Measurements from ENCODE around the gene KLHL13. TPM values are rescaled to one million over a fixed set of nuclear protein-coding genes. Genes with fewer than 3 reads are reported as not detected.

The KLHL13 gene, protein sequence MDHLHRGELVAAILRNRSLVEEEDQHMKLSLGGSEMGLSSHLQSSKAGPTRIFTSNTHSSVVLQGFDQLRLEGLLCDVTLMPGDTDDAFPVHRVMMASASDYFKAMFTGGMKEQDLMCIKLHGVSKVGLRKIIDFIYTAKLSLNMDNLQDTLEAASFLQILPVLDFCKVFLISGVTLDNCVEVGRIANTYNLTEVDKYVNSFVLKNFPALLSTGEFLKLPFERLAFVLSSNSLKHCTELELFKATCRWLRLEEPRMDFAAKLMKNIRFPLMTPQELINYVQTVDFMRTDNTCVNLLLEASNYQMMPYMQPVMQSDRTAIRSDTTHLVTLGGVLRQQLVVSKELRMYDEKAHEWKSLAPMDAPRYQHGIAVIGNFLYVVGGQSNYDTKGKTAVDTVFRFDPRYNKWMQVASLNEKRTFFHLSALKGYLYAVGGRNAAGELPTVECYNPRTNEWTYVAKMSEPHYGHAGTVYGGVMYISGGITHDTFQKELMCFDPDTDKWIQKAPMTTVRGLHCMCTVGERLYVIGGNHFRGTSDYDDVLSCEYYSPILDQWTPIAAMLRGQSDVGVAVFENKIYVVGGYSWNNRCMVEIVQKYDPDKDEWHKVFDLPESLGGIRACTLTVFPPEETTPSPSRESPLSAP
- 3.2 and 4.8 TPM in 2 replicates for total RNA-seq

DNA sequence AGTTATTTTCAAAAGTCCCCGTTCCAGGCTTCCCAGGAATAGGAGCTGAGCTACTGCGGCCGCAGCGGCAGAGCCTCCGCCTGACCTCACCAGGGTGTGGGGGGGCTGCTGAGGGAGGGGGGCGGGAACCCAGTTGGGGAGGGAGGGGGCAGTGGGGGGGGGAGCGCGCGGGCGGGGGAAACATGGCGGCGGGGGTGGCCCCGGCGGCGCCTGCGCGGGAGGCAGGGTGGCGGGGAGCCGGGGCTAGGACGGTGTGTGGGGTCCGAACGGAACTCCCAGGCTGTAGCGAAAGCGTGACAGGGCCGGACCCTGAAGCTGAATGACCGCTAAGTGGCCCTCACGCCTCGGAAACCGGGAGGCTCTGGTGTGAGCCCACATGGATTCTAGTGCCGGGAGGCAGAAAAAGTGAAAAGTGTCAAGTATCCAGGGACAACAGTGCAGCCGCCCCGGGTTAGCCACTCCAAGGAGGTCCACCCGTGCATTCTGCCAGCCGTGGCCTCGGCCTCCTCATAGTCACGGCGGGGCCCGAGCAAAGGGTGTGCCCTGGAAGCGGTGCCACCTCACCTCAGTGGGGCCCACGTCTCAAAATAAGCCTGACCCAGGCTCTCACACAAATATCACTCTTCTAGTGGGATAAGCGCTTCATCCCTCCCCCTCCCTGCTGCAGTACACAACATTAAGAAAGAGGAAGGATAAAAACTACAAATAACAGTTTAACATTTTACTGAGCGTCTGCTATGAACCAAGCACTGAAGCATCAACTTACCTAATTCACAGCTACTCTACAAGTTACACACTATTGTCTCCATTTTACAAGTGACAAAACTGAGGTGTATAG is at the start of gene KLHL13:
Gene KLHL13, minus strand, starts transcription at position 98 of the 838 bp plus-strand sequence. CDS start 88,337 bp downstream, outside the sequence.

Other genes with a start within 250 kb of the KLHL13 start
- gene WDR44, start 229.3 kb upstream of the KLHL13 start, total RNA-seq: 8.2 and 10.4 TPM in 2 replicates